Lung (tissue), 12 donors: ENCODE data around the gene RIN2. TPM values are rescaled to one million over a fixed set of nuclear protein-coding genes. Genes with fewer than 3 reads are reported as not detected.

Experiments
- ATAC-seq: fragments of 200-7000 bp; cut with Tn5 transposase; one replicate; pipeline ENCODE4 v1.9.1; 2020; ENCODE audit warnings: moderate number of reproducible peaks; ENCODE audit not compliant: insufficient read depth, low FRiP score
- DNase-seq, 3 donors: peaks; one replicate each; pipeline ENCODE4 v3.0.0-alpha.2; 2013 to 2017
- H3K27ac ChIP-seq, 2 donors: one replicate each; pipeline ENCODE4 v1.5.1; 2013; ENCODE audit warnings: mild to moderate bottlenecking in 2 of 2, moderate library complexity in 2 of 2, control low read depth in 1 of 2, inconsistent platforms in 1 of 2, low read depth in 1 of 2, low read length in 1 of 2
- H3K27me3 ChIP-seq, 3 donors: one replicate each; pipeline ENCODE4 v1.5.1; 2013; ENCODE audit warnings: low read length in 2 of 3; ENCODE audit not compliant: control insufficient read depth in 3 of 3, insufficient read depth in 3 of 3
- H3K36me3 ChIP-seq, 4 donors: one replicate each; pipeline ENCODE4 v1.5.1; 2013; ENCODE audit warnings: low read length in 4 of 4, mild to moderate bottlenecking in 1 of 4, moderate library complexity in 1 of 4; ENCODE audit not compliant: control insufficient read depth in 4 of 4, insufficient read depth in 4 of 4
- H3K4me1 ChIP-seq, 5 donors: one replicate each; pipeline ENCODE4 v1.5.1; 2013; ENCODE audit warnings: low read length in 5 of 5, mild to moderate bottlenecking in 2 of 5, moderate library complexity in 1 of 5; ENCODE audit not compliant: control insufficient read depth in 5 of 5, insufficient read depth in 5 of 5
- H3K4me3 ChIP-seq: one replicate; pipeline ENCODE4 v1.5.1; 2013; ENCODE audit warnings: mild to moderate bottlenecking, control low read depth, moderate library complexity
- H3K9ac ChIP-seq, 2 donors: one replicate each; pipeline ENCODE4 v1.5.1; 2013; ENCODE audit warnings: low read length in 2 of 2, control low read depth in 1 of 2; ENCODE audit not compliant: insufficient read depth in 1 of 2
- H3K9me3 ChIP-seq, 4 donors: one replicate each; pipeline ENCODE4 v1.5.1; 2013; ENCODE audit warnings: low read length in 3 of 4, mild to moderate bottlenecking in 1 of 4, moderate library complexity in 1 of 4; ENCODE audit not compliant: control insufficient read depth in 4 of 4, insufficient read depth in 3 of 4
- WGBS, 2 donors: extraction: QIAGEN DNeasy Blood & Tissue Kit; methylation state at CpG; one replicate each; pipeline ENCODE4 v1.1.7; 2013; 5-methylcytosine and 5-hydroxymethylcytosine counted together
- polyA plus RNA-seq, 2 donors: library from polyadenylated mRNA; stranded (reverse); fragments of 200-250 nt; gene quantifications; one replicate each; pipeline ENCODE4 v1.2.1, GENCODE V29; 2013
- total RNA-seq, 2 donors: library from RNA; depleted of rRNA in 1 of 2; stranded (reverse); fragments of >200 nt in 1 of 2; gene quantifications; one replicate each; pipeline ENCODE4 v1.2.1, GENCODE V29; 2014 to 2021
- TF ChIP-seq, protein P1 (sequence below): IDR thresholded peaks from 2 replicates; pipeline ENCODE4 v1.5.1; 2012; ENCODE audit warnings: mild to moderate bottlenecking; ENCODE audit errors: control extremely low read depth, extremely low read depth
- donor health status: control.
- donor health status: control.
- donor health status: Bipolar disorder and iron deficiency.
- donor health status: healthy.
- donor health status: DM: yes; HTN: yes; CAD: no.

The RIN2 gene
- total and polyA plus RNA-seq, 4 donors = 13.7 to 93.3 (median 64.7) TPM

DNA sequence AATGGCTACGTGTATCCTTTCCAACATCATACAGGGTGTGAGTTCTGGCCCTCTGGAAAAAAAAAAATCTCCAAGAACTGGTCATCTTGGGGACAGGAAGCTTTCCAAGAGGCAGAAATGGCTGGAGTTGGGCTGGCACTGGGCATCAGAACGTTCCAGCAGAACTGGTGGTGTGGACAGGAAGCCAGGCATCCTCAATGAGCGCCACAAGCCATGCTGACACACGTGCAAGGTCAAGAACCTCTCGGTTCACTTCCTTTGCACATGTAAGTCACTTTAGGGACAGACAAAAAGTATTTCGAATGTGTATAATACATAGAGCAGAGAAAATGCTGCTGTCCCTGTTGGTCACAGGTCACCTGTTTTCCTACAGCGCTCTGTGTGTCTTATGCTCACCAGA lies 27.4 kb upstream of the RIN2 start:
- no peak for DNase-seq
- Histone ChIP-seq H3K9ac (no peak overlapping the region), H3K9me3 (no peaks in the 10 kb centered on the region), H3K4me3 (no peak overlapping the region), H3K27ac (no peak overlapping the region), H3K27me3 (no peaks in the 10 kb centered on the region), H3K36me3 (no peaks in the 10 kb centered on the region), H3K4me1 (peaks cover 0 to 8% (median 0%) of the 10 kb centered on the region in 5 donors)
- TF ChIP-seq, protein P1, sequence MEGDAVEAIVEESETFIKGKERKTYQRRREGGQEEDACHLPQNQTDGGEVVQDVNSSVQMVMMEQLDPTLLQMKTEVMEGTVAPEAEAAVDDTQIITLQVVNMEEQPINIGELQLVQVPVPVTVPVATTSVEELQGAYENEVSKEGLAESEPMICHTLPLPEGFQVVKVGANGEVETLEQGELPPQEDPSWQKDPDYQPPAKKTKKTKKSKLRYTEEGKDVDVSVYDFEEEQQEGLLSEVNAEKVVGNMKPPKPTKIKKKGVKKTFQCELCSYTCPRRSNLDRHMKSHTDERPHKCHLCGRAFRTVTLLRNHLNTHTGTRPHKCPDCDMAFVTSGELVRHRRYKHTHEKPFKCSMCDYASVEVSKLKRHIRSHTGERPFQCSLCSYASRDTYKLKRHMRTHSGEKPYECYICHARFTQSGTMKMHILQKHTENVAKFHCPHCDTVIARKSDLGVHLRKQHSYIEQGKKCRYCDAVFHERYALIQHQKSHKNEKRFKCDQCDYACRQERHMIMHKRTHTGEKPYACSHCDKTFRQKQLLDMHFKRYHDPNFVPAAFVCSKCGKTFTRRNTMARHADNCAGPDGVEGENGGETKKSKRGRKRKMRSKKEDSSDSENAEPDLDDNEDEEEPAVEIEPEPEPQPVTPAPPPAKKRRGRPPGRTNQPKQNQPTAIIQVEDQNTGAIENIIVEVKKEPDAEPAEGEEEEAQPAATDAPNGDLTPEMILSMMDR = no peak
- 56 to 58% methylated on average over 7 of the region's 7 CpGs for WGBS, 2 donors
- no peak for ATAC-seq

DNA sequence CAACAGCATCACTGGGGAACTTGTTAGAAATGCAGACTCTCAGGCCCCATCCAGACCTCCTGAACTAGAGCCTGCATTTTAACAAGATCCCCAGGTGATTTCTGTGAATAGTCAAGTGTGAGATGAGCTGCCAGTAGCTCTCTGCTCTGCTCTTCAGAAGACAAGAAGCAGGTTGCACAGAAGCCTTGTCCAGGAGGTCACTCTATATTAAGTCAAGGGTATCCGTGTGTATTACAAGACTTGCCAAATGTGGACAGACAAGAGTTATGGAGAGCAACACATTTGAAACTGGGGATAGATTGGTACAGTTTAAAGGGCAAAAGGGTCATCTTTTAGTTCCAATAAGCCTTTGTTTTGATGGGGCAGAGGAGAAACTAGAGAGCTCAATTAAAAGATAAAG lies 23.2 kb upstream of the RIN2 start:
- H3K4me3 ChIP-seq = no peak overlapping the region
- WGBS, 2 donors = 92 to 97% methylated on average over 1 of the region's 1 CpG
- TF ChIP-seq, protein P1 = no peak
- no peaks in the 10 kb centered on the region for H3K27me3 ChIP-seq
- DNase-seq = no peak
- peak overlapping the region in 1 of 2 donors; percentile 27 for H3K27ac ChIP-seq
- H3K9ac ChIP-seq = no peak overlapping the region
- H3K36me3 ChIP-seq = no peaks in the 10 kb centered on the region
- ATAC-seq = no peak
- no peaks in the 10 kb centered on the region for H3K9me3 ChIP-seq
- peaks cover 0 to 13% (median 2%) of the 10 kb centered on the region in 5 donors for H3K4me1 ChIP-seq

DNA sequence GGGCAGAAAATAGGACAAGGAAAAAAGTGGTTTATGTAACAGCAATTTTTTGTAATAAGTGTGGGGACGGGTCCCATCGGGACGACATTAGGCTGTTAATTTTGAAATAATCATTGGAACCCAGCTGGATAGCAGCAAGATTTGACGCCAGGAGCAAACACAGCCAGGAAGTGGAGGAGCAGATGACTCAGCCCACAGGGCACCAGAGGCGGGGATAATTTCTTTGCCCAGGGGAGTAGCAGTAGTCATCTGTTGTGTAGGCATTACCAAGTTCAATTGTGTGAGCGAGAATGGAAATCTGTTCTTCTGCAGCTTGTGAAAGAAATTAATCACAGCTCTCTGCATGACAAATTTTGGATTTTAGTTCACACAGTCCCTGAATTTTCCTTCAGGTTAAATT lies 22.6 kb upstream of the RIN2 start:
- Histone ChIP-seq H3K9me3 (no peaks in the 10 kb centered on the region), H3K9ac (no peak overlapping the region), H3K36me3 (no peaks in the 10 kb centered on the region), H3K4me1 (peaks cover 0 to 13% (median 2%) of the 10 kb centered on the region in 5 donors), H3K27me3 (no peaks in the 10 kb centered on the region), H3K4me3 (no peak overlapping the region), H3K27ac (peak overlapping the region in 1 of 2 donors; percentile 39)
- ATAC-seq = peak; percentile 82
- TF ChIP-seq, protein P1 = no peak
- WGBS, 2 donors = 14 to 17% methylated on average over 6 of the region's 6 CpGs
- DNase-seq = peak in 1 of 3 donors; percentile 39

DNA sequence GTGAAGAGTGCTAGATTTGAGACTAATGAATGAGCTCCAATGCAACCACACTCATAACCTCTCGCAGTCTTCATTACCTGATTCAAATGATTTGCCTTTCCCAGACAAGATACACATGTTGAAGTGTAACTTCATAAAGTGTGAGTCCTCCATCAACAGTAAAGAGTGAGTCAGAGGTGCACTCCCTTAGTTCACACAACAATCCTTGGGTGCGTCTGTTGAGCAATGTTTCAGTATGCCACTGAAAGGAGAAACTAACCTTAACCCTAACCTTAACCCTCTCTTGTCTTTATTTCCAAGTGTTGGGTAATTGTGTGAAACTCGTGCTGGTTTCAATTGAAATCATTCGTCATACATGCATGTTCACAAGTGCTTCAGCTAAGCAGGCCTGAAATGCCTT lies 21.0 kb upstream of the RIN2 start:
- Histone ChIP-seq H3K27ac (no peak overlapping the region), H3K9ac (no peak overlapping the region), H3K4me1 (peaks cover 0 to 13% (median 2%) of the 10 kb centered on the region in 5 donors), H3K36me3 (no peaks in the 10 kb centered on the region), H3K9me3 (no peaks in the 10 kb centered on the region), H3K4me3 (no peak overlapping the region), H3K27me3 (no peaks in the 10 kb centered on the region)
- WGBS, 2 donors = 43 to 46% methylated on average over 4 of the region's 4 CpGs
- TF ChIP-seq, protein P1 = no peak
- peak in 1 of 3 donors; percentile 34 for DNase-seq
- ATAC-seq = peak; percentile 68
